Fibroblast of lung (primary cell): ENCODE results near the gene CYP26B1.

Experiments
- CTCF ChIP-seq, 2 donors: IDR thresholded peaks in 1 of 2; conservative IDR thresholded peaks in 1 of 2; 1 replicate in 1 of 2; 2 replicates in 1 of 2; pipeline ENCODE4 v1.5.1; 2011 to 2012; ENCODE audit warnings: low read length in 2 of 2, control low read depth in 1 of 2, inconsistent platforms in 1 of 2, low read depth in 1 of 2, mild to moderate bottlenecking in 1 of 2
- EZH2 ChIP-seq: IDR thresholded peaks from 2 replicates; pipeline ENCODE4 v1.5.1; 2012; ENCODE audit warnings: low read length, control low read depth, mild to moderate bottlenecking; ENCODE audit errors: missing control alignments

GRCh38 chr2:72109291-72109690 lies 38.4 kb downstream of the CYP26B1 start:
- TF ChIP-seq EZH2 (no peak), CTCF (conservative IDR thresholded peaks at IDR 0.05 in 1 of 2, IDR thresholded peaks at IDR 0.05 in 1 of 2; ENCODE audit: low read depth in 1 of 2, low read length in 2 of 2) (no peak)
